ELR (cell line): ENCODE data around the gene RIC3.
A peak's percentile ranks its signal among the peaks of the same experiment; 100 is the strongest.

Source experiments
- DNase-seq: peaks from one replicate; pipeline ENCODE4 v3.0.0-alpha.2; 2015; ENCODE audit warnings: low read depth

Gene RIC3

GRCh38 chr11:8168485-8169257 is at the start of gene RIC3:
TSS of gene RIC3 (minus strand) at chr11:8169025. CDS start at chr11:8168989, 36 bp downstream.
- no peak for DNase-seq

- no peak for DNase-seq
Observed at GRCh38 chr11:8218409-8218808, 49.6 kb upstream of the RIC3 start.

- no peak for DNase-seq
Observed at GRCh38 chr11:8217926-8218325, 49.1 kb upstream of the RIC3 start.

GRCh38 chr11:8217136-8217535 is 48.3 kb upstream of the RIC3 start:
- no peak for DNase-seq

GRCh38 chr11:8213376-8213775 is 44.6 kb upstream of the RIC3 start:
- no peak for DNase-seq

- DNase-seq, result no peak
Observed at GRCh38 chr11:8209208-8209807, 40.5 kb upstream of the RIC3 start.

- peak; percentile 60 for DNase-seq
Observed at GRCh38 chr11:8207080-8208000, 38.5 kb upstream of the RIC3 start.

GRCh38 chr11:8206251-8207079 is 37.6 kb upstream of the RIC3 start:
- no peak for DNase-seq

GRCh38 chr11:8205566-8205965 is 36.7 kb upstream of the RIC3 start:
- no peak for DNase-seq

GRCh38 chr11:8204596-8204995 is 35.8 kb upstream of the RIC3 start:
- DNase-seq, result no peak

GRCh38 chr11:8204025-8204424 is 35.2 kb upstream of the RIC3 start:
- DNase-seq, result no peak

- DNase-seq, result no peak
Observed at GRCh38 chr11:8203414-8203715, 34.5 kb upstream of the RIC3 start.

GRCh38 chr11:8202516-8203413 is 33.9 kb upstream of the RIC3 start:
- DNase-seq, result no peak

GRCh38 chr11:8201644-8202365 is 33.0 kb upstream of the RIC3 start:
- no peak for DNase-seq

GRCh38 chr11:8199676-8200075 is 30.9 kb upstream of the RIC3 start:
- no peak for DNase-seq

- no peak for DNase-seq
Observed at GRCh38 chr11:8196749-8197148, 27.9 kb upstream of the RIC3 start.

- no peak for DNase-seq
Observed at GRCh38 chr11:8194956-8195355, 26.1 kb upstream of the RIC3 start.

GRCh38 chr11:8192896-8193209 is 24.0 kb upstream of the RIC3 start:
- DNase-seq, result no peak

- DNase-seq, result peak; percentile 68
Observed at GRCh38 chr11:8192016-8192895, 23.4 kb upstream of the RIC3 start.
